GF-D8 (cell line): ENCODE data around the gene STRN4.

Experiments used
- DNase-seq: peaks from one replicate; lab custom pipeline; 2025; lab: John Stamatoyannopoulos, UW

The STRN4 gene

DNA sequence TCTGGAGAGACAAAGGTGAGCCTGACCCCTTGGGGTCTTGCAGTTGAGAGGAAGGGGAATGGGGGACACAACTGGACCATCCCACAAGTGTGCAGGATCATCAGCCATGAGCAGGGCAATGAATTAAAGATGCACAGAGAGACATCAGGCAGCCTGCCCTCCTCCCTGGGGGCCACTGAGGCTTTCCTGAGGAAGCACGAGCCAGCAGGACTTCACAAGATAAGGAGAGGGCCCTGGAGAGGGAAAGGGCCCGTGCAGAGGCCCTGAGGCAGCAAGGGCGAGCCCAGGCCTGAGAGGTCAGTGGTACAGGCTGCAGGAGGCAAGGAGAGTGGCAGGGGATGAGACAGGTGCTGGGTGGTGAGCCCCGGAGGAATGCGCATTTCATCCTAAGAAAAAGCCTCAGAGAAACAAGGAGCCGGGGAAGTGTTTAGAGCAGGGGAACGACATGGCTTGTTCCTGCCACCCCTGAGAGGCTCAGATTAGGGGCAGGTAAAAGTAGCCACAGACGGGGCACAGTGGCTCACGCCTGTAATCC, 20.3 kb downstream of the STRN4 start:
- no peak for DNase-seq

- no peak for DNase-seq
Observed at GRCh38 chr19:46725036-46725820, 21.0 kb downstream of the STRN4 start.

- no peak for DNase-seq
Observed at GRCh38 chr19:46724468-46724867, 21.8 kb downstream of the STRN4 start.

DNA sequence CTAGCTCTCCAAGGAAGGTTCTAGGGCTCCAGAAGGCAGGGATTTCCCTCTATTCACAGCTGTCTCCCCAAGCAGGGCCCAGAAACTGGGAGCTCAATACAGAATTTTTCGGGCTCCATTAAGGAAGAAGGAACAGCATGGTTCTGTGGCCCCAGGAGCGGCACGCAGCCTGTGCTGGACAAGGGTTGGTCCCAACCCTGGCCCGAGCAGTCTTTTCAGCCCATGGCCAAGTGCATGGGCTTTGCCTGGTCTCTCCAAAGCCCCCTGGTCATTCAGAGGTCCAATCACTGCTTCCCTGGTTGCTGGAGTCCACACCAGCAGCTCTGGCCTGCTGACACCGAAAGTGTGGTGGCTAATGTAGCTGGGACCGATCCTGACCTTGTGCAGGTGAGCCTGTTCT, 22.8 kb downstream of the STRN4 start:
- DNase-seq = no peak

- no peak for DNase-seq
Observed at GRCh38 chr19:46723023-46723461, 23.2 kb downstream of the STRN4 start.

DNA sequence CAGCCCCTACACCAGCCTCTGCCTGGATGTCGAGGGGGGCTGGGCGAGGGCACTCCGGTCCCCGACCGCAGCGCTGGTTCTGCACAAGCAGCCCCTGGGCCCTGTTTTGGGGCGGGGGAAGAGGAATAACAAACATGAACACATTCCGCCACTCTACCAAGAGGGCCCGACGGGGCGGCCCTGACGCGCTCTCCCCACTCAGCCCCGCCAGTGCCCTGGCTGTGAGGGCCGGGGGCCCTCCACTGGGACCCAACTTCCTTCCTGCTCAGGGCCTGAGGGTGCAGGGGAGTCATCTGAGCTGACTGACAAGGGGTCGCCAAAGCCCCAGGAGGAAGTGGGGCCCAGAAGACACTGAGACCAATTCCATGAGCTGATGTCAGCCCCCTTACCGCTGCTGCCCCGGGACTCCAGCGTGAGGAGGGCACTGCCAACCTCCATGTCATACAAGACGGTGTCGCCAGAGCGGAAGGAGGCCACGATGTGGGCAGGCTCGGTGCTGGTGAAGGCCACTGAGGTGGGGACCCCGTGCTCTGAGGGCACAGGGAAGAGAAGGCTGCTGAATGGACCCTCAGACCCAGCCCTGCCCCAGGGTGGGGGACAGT, 23.7 kb downstream of the STRN4 start:
- DNase-seq = no peak

DNA sequence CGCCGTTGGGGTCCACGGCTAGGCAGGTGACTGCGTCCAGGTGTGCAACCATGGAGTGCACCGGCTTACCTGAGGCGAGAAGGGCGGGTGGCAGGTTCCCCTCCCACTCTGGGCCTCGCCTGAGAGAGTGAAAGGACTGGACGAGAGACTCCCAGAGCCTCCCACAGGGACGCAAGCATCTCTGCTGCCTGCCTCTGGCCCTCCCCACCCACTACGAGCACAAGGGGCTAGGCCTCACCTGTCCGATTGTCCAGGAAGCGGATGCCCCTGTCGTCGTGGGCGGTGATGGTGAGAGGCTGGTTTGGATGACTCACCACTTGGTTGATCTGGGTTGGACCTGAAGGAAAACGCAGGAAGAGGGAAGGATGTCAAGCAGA, 24.3 kb downstream of the STRN4 start:
- no peak for DNase-seq

DNA sequence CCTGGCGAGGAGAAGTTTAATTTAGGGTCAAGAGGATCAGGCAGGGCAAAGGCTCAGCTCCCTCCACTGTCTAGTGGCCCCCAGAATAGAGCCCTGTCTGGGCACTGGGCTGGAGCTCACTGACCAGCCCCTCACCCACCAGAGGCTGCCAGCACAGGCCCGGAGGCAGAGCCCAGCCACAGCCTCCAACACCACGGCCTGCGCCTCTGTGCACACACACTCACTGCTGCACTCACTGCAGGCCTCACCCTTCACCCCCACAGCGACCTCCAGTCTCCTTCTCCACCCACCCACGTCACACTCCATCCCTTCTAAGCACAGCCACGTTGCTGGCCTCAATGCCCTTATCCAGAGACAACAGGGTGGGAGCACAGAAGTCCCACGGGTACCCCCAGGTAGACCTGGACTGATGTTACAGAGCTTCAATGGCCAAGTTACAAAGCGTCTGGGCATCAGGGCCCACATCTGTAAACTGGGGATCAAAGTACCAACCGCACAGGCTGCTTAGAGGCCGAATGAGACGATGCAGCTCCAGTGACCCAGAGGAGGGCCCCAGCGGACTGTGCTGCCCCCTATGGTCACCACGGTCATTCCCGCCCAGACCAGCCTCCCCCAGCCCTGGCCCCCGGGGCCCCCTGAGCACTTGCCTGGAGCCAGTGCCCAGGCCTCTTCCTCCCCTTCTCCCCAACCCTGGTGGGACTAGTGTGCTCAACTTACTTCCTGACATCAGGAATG, 24.8 kb downstream of the STRN4 start:
- no peak for DNase-seq

GRCh38 chr19:46720503-46721239, 25.6 kb downstream of the STRN4 start:
- DNase-seq = no peak

DNA sequence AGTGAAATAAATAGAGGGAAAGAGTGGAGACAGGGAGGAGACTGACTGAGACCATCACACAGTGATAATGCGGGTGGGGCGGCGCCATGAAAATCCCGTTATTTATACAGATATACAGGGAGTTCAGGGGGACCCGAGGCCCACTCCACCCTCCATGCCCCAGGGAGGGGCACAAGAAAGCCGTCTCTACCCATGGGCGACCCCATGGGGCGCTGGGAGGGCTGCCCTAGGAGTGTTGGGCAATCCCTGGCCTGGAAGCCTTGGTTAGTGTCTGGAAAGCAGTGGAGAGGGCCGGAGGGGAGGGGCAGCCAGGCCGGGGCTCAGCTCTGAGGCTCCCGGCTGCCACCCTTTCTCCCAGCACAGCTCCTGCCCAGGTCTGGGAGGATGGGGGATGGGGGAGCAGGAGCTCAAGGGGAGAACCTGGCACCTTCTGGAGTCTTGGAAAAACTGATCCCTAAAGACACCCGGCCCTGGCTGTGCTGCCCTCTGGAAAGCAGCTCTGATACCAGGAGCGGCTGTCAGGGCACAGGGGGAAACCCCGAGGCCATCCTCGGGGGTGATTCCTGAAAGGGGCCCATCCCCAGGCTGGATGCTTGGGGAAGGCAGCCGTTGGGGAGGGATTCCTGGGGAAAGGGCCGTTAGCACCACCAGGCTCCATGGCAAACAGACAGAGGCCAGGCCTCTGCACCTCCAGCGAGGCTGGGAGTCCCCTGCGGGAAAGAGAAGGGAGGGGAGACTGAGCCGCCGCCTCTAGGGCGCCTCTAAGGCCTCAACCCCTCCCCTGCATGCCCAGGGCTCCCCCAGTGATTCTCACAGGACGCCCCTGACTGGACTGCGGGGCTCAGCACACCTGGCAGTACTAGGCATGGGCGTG, 26.4 kb downstream of the STRN4 start:
- no peak for DNase-seq

GRCh38 chr19:46718934-46719622, 27.2 kb downstream of the STRN4 start:
- peak; percentile 69 for DNase-seq

DNA sequence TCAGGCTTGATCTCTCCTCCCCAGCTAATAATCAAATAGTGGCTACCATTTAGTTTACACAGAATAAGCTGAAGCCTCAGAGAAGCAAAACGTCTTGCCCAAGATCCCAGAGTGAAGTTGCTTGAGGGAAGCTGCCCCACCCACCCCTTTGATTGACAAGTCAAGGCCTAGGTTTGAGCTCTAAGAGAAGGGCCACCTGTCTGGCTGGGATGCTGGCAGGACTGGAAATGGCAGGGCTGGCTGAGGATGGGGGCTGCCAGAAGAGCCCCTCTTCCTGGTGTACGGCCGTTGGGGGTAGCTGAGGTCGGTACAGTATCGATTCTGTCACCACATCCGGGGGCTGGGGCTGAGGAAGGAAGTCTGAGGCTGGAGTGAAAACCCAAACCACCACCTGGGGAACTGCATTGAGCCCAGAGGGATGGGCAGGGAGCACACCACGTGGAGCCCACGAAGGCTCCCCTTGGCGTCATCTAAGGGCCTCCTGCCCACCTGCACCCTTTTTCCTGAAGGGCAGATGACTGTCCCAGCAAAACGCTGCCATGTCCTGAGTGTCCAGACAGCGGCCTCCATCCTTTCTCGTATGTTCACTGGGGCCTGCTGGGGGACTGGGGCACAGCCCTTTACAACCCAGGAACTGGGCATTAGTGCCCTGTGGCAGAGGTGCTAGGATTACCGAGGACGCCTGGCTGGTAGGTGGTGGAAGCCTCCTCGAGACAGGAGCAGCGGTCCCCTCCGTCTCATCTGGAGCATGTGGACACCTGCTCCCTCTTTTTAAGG, 27.9 kb downstream of the STRN4 start:
- peak; percentile 69 for DNase-seq

DNA sequence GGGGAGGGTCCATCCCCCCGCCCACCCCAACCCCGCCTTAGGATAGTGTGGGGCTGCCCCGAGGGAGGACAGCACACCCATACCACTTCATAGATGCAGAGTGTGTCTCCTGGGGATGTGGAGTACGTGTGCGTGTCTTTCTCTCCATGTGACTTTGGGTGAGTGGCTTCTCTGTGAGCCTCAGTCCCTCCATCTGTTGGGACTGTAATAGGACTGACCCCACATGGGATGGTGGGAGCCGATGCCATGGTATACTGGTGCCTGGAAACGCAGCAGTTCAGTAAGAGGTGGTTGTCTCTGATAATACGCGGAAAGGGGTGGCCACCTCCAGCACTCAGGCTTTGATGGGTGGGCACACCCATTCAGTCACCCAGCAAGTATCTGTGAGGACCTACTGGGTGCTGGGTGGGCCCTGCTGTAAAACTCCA, 28.5 kb downstream of the STRN4 start:
- no peak for DNase-seq

DNA sequence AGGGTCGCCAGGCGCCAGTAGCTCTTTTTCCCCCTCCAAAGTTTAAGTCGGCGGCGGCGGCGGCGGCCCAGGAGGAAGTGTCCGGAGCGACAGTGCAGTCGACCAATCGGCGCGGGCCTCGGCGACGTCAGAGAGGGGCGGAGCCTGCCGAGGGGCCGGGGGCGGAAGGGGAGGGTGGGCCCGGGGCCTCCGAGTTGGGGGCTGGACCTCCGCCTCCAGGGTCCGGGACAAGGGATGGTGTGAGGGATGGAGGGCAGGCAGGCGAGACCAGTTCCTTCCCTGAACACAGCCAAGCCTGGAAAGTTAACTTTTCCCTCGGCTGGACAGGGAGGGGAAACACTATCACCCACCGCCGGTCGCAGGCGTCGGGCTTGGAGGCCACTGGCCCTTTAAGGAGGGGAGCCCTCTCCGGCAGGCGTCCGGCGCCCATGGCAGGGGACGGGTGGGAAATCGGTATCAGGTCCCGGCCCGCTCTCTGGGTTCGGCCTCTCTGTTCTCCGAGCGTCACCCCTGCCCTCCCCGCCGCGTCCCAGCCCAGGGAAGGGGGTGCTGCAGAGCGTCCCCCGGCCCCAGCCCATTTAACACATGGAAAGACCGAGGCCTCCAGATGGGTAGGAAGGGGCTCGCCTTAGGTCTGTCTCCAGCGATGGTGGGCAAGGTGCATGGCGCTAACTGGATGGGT, 29.1 kb downstream of the STRN4 start, which contains the start of gene PRKD2:
Gene PRKD2, minus strand, starts transcription at position 81 of the 682 bp plus-strand sequence. CDS start 744 bp downstream, outside the sequence.
- DNase-seq = peak; percentile 24

- DNase-seq = no peak
Observed at GRCh38 chr19:46716672-46717033, 29.6 kb downstream of the STRN4 start.

DNA sequence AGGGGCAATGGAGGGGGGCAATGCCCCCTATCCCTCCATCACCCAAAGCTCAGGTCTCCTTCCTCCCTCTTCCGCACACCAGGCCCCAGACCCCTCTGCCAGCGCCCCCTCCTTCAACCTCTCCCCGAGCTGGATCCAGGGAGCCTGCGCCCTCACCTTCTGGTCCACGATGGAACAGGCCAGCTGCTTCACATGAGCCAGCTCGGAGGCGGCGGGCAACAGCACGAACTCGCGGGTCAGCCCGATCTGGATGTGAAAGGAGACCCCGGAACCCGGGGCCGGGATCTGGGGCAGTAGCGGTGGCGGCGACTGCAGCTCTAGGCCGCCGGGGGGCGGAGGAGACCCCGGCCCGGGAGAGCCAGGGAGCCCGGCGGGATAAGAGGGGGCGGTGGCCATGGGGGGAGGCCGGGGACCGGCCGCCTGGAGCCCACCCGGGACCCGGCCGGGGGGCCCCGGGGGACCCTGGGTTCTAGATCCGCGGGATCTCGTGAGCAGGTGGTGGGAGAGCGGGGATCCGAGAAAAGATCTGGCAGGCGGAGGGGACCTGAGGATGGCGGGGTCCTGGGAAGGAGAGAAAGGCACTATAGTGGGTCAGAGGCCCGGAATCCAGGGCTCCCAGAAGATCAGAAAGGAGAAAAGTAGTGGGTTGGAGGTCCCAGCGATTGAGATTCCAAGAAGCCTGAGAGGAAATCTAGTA, 30.1 kb downstream of the STRN4 start:
- no peak for DNase-seq

DNA sequence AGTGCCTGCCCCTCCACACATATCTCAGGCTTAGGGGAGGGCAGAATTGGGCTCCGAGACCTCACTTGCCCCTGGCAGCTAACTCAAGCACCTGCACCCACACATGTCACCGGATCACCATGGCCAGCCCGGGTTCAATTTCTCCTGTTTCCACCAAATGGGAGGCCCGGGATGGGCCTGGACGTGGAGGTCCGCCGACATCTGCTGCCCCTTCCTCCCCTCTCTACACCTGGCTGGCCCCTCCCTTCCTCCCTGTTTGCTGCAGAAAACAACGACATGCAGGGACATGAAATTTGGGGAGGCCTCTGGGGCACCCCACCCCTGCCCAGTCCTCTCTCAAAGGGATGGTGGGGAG, 30.7 kb downstream of the STRN4 start:
- DNase-seq = no peak

GRCh38 chr19:46714444-46715106, 31.7 kb downstream of the STRN4 start:
- no peak for DNase-seq
